Activated CD4-positive, alpha-beta T cell treated with anti-CD3 and anti-CD28 coated beads for 24 hours (primary cell): ENCODE data around the gene DOCK9.

ENCODE experiments used
- DNase-seq, 2 donors: peaks; one replicate each; pipeline ENCODE4 v3.0.0-alpha.2; 2020; ENCODE audit warnings: low read depth in 2 of 2

The DOCK9 gene

GRCh38 chr13:98998831-98999638, 21.2 kb upstream of the DOCK9 start:
- peak in 1 of 2 donors; percentile 18 for DNase-seq

- DNase-seq, result no peak
These were observed 20.1 kb upstream of the DOCK9 start for GRCh38 chr13:98997738-98998641.

GRCh38 chr13:98997011-98997730, 19.3 kb upstream of the DOCK9 start:
- no peak for DNase-seq

- DNase-seq, result no peak
These were observed 18.2 kb upstream of the DOCK9 start for GRCh38 chr13:98996046-98996445.

DNA sequence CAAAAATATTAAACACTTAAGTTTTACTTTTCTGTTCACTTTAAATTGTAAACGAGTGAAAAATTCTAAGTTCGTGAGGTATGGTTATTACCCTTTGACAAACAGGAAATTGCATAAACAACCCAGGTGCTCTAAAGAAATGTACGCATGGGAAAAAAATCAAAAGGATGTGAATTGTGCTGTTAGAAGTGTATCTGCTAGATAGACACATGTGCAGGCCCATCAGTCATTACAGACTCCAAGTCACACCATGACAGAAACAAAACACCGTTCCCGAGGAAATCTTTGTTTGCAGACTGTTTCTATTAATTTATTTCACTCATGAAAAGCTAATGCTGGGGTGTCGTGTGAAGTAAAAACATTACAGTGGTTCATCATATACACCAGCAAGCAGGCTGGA, 17.0 kb upstream of the DOCK9 start:
- DNase-seq, result no peak

DNA sequence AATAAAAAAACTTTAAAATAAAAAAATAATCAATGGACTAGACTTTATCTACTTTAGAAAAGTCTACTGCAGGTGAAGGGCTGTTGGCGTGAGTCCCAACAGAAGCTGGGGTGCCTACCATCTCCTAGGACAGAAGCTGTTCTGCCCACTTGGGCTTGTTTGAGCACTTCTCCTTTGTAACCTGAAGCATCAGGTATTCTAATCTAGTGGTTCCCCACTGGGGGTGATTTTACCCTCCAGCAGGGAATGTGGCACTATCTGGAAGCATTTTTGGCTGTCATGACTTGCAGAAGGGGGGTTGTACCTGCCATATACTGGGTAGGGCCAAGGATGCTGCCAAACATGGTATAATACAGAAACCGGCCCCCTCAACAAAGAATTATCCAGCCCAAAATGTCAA, 16.2 kb upstream of the DOCK9 start:
- DNase-seq, result no peak

GRCh38 chr13:98992355-98992754, 14.5 kb upstream of the DOCK9 start:
- DNase-seq, result no peak

- no peak for DNase-seq
These were observed 12.8 kb upstream of the DOCK9 start for GRCh38 chr13:98990701-98991100.

- DNase-seq, result no peak
These were observed 11.8 kb upstream of the DOCK9 start for GRCh38 chr13:98989469-98990235.

DNA sequence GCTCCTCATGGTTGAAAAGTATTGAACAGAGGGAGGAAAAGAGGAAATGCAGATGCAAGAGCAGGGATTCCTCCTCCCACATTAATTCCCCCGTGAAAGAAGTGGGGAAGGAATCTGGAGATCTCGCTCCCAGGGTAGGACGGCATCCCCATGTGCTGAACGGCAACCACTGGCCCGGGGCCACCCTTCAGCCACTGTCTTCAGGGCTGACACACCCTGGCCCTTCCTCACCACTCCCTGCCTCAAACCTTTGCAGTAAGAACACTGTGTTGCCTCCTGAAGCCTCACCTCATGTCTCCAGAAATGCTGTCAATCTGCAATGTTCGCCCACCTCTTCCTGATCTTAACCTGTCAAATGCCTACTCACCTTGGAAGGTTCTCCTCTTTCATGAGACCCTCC, 10.9 kb upstream of the DOCK9 start:
- DNase-seq, result no peak

GRCh38 chr13:98988277-98988676, 10.4 kb upstream of the DOCK9 start:
- DNase-seq, result no peak

DNA sequence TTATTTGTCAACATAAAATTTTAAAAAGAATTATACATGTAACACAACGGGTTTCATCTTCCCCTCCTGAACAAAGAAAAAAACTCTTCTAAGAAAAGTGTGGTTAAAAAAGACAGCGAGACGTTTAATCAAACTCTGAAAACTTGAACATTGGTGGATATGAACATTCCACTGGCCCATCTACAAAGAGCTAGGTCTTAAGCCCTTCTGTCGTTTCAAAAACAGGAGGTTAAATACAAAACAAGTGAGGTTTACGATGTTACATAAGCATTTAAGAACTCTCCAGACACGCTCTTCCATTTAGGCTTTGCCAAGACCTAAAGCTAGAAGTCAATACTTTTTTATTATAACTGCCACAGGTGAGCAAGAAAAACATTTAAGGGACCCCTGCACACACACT, 9.4 kb upstream of the DOCK9 start:
- DNase-seq, result no peak

- no peak for DNase-seq
These were observed 8.5 kb upstream of the DOCK9 start for GRCh38 chr13:98986226-98986846.

DNA sequence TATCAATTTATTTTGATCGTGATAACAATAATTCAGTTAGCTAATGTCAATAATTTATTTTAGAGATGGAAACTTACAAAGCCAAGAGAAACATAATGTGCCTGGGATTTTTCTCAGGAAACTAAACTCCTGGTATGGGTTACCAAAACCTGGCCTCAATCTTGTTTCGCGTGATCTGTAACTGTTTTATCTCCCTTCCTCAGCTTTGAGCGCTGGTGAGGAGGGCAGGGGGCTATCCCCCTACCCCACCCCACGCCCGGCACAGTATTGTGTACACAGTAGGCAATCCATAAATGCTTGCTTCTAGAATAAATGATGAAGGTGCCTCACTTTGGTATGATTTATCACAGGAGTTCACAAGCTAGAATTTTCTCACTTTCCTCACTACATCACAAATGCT, 7.7 kb upstream of the DOCK9 start:
- DNase-seq, result no peak

DNA sequence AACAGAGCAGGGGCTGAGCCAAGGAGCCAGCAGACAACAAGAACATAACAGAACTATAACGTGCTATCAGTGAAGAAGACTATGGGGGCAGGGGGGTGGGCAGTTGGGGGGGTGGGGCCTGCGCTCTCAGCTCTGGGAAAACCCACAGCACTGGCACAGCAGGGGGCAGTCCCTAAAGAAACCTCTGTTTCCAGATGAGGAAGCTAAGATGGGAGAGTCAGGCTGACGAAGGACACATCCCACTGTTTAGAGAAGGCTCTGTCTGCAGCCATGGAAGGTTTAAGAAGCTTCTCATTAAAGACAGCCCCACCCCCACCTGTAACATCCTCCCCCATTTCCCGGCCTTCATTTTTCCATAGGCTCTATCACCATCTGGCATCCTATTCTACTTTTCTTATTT, 7.1 kb upstream of the DOCK9 start:
- DNase-seq, result no peak

- no peak for DNase-seq
These were observed 6.3 kb upstream of the DOCK9 start for GRCh38 chr13:98984118-98984517.

GRCh38 chr13:98983182-98983581, 5.3 kb upstream of the DOCK9 start:
- DNase-seq, result no peak

- no peak for DNase-seq
These were observed 3.7 kb upstream of the DOCK9 start for GRCh38 chr13:98981369-98982080.

- no peak for DNase-seq
These were observed 1.3 kb upstream of the DOCK9 start for GRCh38 chr13:98979012-98979660.

- no peak for DNase-seq
These were observed 416 bp upstream of the DOCK9 start for GRCh38 chr13:98978280-98978679.
